GM21786 (cell line): ENCODE results near the gene NDUFAF2.

Experiments used
- ATAC-seq: cut with Tn5 transposase; IDR thresholded peaks from one replicate; pipeline ENCODE4 v1.9.1; 2021; ENCODE audit not compliant: unreplicated experiment

NDUFAF2 gene

GRCh38 chr5:61115968-61116367 is 171.0 kb downstream of the NDUFAF2 start:
- no peak for ATAC-seq

GRCh38 chr5:61119066-61119465 is 174.1 kb downstream of the NDUFAF2 start:
- ATAC-seq = no peak

- no peak for ATAC-seq
Measured at GRCh38 chr5:61120534-61120933, 175.5 kb downstream of the NDUFAF2 start.

GRCh38 chr5:61123145-61123544 is 178.1 kb downstream of the NDUFAF2 start:
- ATAC-seq = no peak

- no peak for ATAC-seq
Measured at GRCh38 chr5:61130289-61130688, 185.3 kb downstream of the NDUFAF2 start.

- ATAC-seq = no peak
Measured at GRCh38 chr5:61132559-61132958, 187.6 kb downstream of the NDUFAF2 start.

GRCh38 chr5:61137835-61138234 is 192.8 kb downstream of the NDUFAF2 start:
- no peak for ATAC-seq

GRCh38 chr5:61139094-61139873 is 194.3 kb downstream of the NDUFAF2 start:
- ATAC-seq = no peak

- no peak for ATAC-seq
Measured at GRCh38 chr5:61139931-61140330, 194.9 kb downstream of the NDUFAF2 start.

GRCh38 chr5:61141801-61142200 is 196.8 kb downstream of the NDUFAF2 start:
- ATAC-seq = no peak

GRCh38 chr5:61142391-61142790 is 197.4 kb downstream of the NDUFAF2 start:
- ATAC-seq = no peak

- no peak for ATAC-seq
Measured at GRCh38 chr5:61142811-61143210, 197.8 kb downstream of the NDUFAF2 start.

GRCh38 chr5:61148515-61148914 is 203.5 kb downstream of the NDUFAF2 start:
- ATAC-seq = no peak

GRCh38 chr5:61151893-61152292 is 206.9 kb downstream of the NDUFAF2 start:
- ATAC-seq = no peak

GRCh38 chr5:61159070-61159469 is 214.1 kb downstream of the NDUFAF2 start:
- no peak for ATAC-seq

- ATAC-seq = no peak
Measured at GRCh38 chr5:61159836-61160235, 214.8 kb downstream of the NDUFAF2 start.

GRCh38 chr5:61160497-61160896 is 215.5 kb downstream of the NDUFAF2 start:
- no peak for ATAC-seq

GRCh38 chr5:61162010-61162831 is 217.2 kb downstream of the NDUFAF2 start, which contains the start of gene SMIM15:
Gene SMIM15 (minus strand): TSS chr5:61162468. CDS start chr5:61160171, 2,297 bp downstream.
- peak; percentile 98 for ATAC-seq

GRCh38 chr5:61162832-61163567 is 218.0 kb downstream of the NDUFAF2 start:
- no peak for ATAC-seq

- ATAC-seq = no peak
Measured at GRCh38 chr5:61163905-61164304, 218.9 kb downstream of the NDUFAF2 start.

- ATAC-seq = no peak
Measured at GRCh38 chr5:61167382-61167781, 222.4 kb downstream of the NDUFAF2 start.
